OCI-LY1 (cell line): Measurements from ENCODE around the gene KCNMA1.

ENCODE experiments used
- H2AFZ ChIP-seq: fragments of 200-600 bp; sonication (generic), shearing (Covaris generic); 2 replicates; pipeline ENCODE4 v1.6.0; 2014; ENCODE audit warnings: antibody characterized with exemption, mild to moderate bottlenecking, low read length
- H3F3A ChIP-seq: fragments of 200-600 bp; sonication (generic), shearing (Covaris generic); 2 replicates; pipeline ENCODE4 v1.6.0; 2014; ENCODE audit warnings: mild to moderate bottlenecking, antibody characterized with exemption, low read length, moderate library complexity; ENCODE audit not compliant: insufficient read depth
- H3K27ac ChIP-seq: fragments of 200-600 bp; sonication (generic); 2 replicates; pipeline ENCODE4 v1.5.1; 2014; ENCODE audit warnings: low read length, mixed run types, mild to moderate bottlenecking, low read depth; ENCODE audit not compliant: poor library complexity, severe bottlenecking
- H3K27me3 ChIP-seq: fragments of 200-600 bp; sonication (generic); 2 replicates; pipeline ENCODE4 v1.6.0; 2014; ENCODE audit warnings: antibody characterized with exemption, mild to moderate bottlenecking, low read length, moderate library complexity; ENCODE audit not compliant: insufficient read depth
- H3K36me3 ChIP-seq: fragments of 200-600 bp; sonication (generic); 2 replicates; pipeline ENCODE4 v1.6.1; 2014; ENCODE audit warnings: mild to moderate bottlenecking, antibody characterized with exemption, low read length, moderate library complexity, mixed read lengths; ENCODE audit not compliant: insufficient read depth
- H3K4me1 ChIP-seq: fragments of 200-600 bp; sonication (generic); 2 replicates; pipeline ENCODE4 v1.5.1; 2014; ENCODE audit warnings: mild to moderate bottlenecking, low read length, moderate library complexity; ENCODE audit not compliant: insufficient read depth, severe bottlenecking
- H3K4me2 ChIP-seq: fragments of 200-600 bp; sonication (generic), shearing (Covaris generic); 2 replicates; pipeline ENCODE4 v1.6.1; 2014; ENCODE audit warnings: low read length
- H3K4me3 ChIP-seq: fragments of 200-600 bp; sonication (generic); 2 replicates; pipeline ENCODE4 v1.5.1; 2014; ENCODE audit warnings: low read length, low read depth, mild to moderate bottlenecking, mixed read lengths; ENCODE audit not compliant: poor library complexity, severe bottlenecking
- H3K79me2 ChIP-seq: fragments of 200-600 bp; shearing (Covaris generic); 2 replicates; pipeline ENCODE4 v1.6.1; 2016; ENCODE audit warnings: mixed run types, low read length, mixed read lengths; ENCODE audit not compliant: insufficient read depth
- H3K9ac ChIP-seq: fragments of 200-600 bp; sonication (generic), shearing (Covaris generic); 2 replicates; pipeline ENCODE4 v1.6.1; 2014; ENCODE audit warnings: mild to moderate bottlenecking, low read length, mixed read lengths
- H3K9me2 ChIP-seq: fragments of 200-600 bp; sonication (generic), shearing (Covaris generic); 2 replicates; pipeline ENCODE4 v1.6.1; 2014; ENCODE audit warnings: low read depth, mild to moderate bottlenecking, low read length, mixed read lengths
- H3K9me3 ChIP-seq: fragments of 200-600 bp; shearing (Covaris generic); 2 replicates; pipeline ENCODE4 v1.6.1; 2014; ENCODE audit warnings: low read length, mixed read lengths
- H4K20me1 ChIP-seq: fragments of 200-600 bp; sonication (generic), shearing (Covaris generic); 2 replicates; pipeline ENCODE4 v1.6.0; 2016; ENCODE audit warnings: mild to moderate bottlenecking, low read length; ENCODE audit not compliant: insufficient read depth
- EZH2 ChIP-seq: fragments of 200-600 bp; sonication (generic), shearing (Covaris generic); IDR thresholded peaks from 2 replicates; pipeline ENCODE4 v1.8.0; 2017; ENCODE audit warnings: borderline replicate concordance, mixed run types, mild to moderate bottlenecking, antibody characterized with exemption, low read length, moderate library complexity, mixed read lengths
- TF ChIP-seq, protein P1 (sequence below): fragments of 200-600 bp; sonication (generic), shearing (Covaris generic); IDR thresholded peaks from 2 replicates; pipeline ENCODE4 v1.5.1; 2017; ENCODE audit warnings: mild to moderate bottlenecking, antibody characterized with exemption, low read length, moderate library complexity, mixed read lengths

Gene KCNMA1

DNA sequence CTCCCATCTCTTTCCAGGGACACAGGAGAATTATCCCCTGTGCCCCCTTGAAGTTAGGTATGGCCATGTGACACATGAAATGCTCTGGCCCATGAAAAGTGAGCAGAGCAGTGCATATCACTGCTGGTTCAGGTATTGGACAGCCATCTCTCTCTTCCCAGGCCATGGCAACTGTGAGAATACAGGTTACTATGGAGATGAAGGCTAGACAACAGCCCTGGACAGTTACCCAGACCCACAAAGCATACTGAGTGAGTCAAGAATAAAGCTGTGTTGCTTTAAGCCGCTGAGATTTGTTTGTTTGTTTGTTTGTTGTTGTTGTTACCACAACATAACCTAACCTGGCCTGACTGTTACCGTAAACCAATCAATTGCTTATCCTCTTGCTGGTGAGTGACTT is 722.3 kb downstream of the KCNMA1 start:
- Histone ChIP-seq H3K79me2 (no peaks in the 10 kb centered on the region), H3K9ac (no peak overlapping the region), H2AFZ (no peak overlapping the region), H3K4me2 (no peak overlapping the region), H3K4me3 (no peak overlapping the region), H3K36me3 (no peaks in the 10 kb centered on the region), H3K27ac (no peak overlapping the region), H4K20me1 (no peaks in the 10 kb centered on the region), H3K4me1 (no peaks in the 10 kb centered on the region), H3F3A (no peaks in the 10 kb centered on the region), H3K9me2 (no peaks in the 10 kb centered on the region), H3K27me3 (no peaks in the 10 kb centered on the region), H3K9me3 (no peaks in the 10 kb centered on the region)
- TF ChIP-seq EZH2, result no peak

DNA sequence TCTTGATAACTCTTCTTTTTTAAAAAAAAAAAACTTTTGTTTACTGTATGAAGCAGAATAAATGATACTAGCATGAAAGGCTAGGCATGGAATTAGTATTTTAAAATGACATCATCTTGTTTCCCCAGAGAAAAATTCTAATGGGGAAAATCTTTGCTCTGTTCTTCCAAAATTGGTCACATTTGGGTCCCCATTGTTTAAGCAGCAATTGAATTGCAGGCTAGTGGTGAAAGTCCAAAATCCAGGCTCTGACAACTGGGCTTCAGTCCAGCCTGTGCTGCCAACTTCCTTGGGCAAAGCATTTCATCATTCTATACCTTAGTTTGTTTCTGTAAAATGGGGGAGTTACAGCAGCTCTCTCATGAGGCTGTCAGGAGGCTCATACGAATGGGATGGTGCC is 726.4 kb downstream of the KCNMA1 start:
- Histone ChIP-seq H3K9me2 (no peaks in the 10 kb centered on the region), H3K9ac (no peak overlapping the region), H3K4me1 (no peaks in the 10 kb centered on the region), H3K9me3 (no peaks in the 10 kb centered on the region), H3K27ac (no peak overlapping the region), H3F3A (no peaks in the 10 kb centered on the region), H3K4me2 (no peak overlapping the region), H2AFZ (no peak overlapping the region), H3K36me3 (no peaks in the 10 kb centered on the region), H4K20me1 (no peaks in the 10 kb centered on the region), H3K79me2 (no peaks in the 10 kb centered on the region), H3K4me3 (no peak overlapping the region), H3K27me3 (no peaks in the 10 kb centered on the region)
- TF ChIP-seq, protein P1, sequence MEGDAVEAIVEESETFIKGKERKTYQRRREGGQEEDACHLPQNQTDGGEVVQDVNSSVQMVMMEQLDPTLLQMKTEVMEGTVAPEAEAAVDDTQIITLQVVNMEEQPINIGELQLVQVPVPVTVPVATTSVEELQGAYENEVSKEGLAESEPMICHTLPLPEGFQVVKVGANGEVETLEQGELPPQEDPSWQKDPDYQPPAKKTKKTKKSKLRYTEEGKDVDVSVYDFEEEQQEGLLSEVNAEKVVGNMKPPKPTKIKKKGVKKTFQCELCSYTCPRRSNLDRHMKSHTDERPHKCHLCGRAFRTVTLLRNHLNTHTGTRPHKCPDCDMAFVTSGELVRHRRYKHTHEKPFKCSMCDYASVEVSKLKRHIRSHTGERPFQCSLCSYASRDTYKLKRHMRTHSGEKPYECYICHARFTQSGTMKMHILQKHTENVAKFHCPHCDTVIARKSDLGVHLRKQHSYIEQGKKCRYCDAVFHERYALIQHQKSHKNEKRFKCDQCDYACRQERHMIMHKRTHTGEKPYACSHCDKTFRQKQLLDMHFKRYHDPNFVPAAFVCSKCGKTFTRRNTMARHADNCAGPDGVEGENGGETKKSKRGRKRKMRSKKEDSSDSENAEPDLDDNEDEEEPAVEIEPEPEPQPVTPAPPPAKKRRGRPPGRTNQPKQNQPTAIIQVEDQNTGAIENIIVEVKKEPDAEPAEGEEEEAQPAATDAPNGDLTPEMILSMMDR, result no peak
- no peak for TF ChIP-seq EZH2

DNA sequence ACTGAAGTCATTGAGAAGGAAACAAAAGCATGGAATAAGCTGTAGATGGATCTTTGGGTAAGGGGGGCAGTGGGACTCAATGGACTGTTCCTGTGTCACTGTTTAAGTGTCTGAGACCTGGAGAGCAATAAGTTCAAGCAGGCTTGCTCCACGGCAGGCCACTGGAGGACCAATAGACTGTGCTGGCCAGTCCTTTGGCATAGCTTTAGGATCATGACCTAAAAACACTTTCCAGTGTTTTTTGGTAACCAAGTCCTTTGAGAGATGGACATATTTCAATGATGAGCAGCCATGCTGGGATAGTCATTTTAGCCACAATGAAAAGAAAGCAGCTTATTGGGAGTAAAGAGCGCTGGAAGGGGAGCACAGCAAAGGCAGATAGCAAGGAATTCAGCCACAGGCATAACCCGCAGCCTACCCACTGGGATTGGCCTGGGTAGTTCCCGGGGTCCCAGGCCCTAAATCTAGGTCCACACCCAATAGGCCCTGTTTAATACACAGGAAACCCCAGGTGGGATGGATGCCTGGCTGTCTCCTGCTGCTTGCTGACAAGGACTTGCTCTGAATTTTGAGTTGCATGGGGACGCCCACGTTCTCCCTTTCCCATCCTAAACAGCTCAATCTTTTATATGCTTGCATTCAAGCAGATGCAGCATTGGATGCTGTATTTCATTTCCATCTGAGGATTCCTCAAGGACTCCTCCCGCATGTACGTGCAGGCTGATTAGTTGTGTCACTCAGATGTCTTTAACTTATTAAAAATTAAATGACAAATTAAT is 727.2 kb downstream of the KCNMA1 start:
- H3K9me2 ChIP-seq, result no peaks in the 10 kb centered on the region
- TF ChIP-seq EZH2, result no peak
- TF ChIP-seq, protein P1, result no peak
- H3K4me1 ChIP-seq, result no peaks in the 10 kb centered on the region
- no peaks in the 10 kb centered on the region for H4K20me1 ChIP-seq
- no peaks in the 10 kb centered on the region for H3K27me3 ChIP-seq
- no peaks in the 10 kb centered on the region for H3K36me3 ChIP-seq
- no peak overlapping the region for H3K9ac ChIP-seq
- H2AFZ ChIP-seq, result no peak overlapping the region
- no peaks in the 10 kb centered on the region for H3F3A ChIP-seq
- no peaks in the 10 kb centered on the region for H3K9me3 ChIP-seq
- no peak overlapping the region for H3K4me2 ChIP-seq
- H3K27ac ChIP-seq, result no peak overlapping the region
- no peak overlapping the region for H3K4me3 ChIP-seq
- no peaks in the 10 kb centered on the region for H3K79me2 ChIP-seq

DNA sequence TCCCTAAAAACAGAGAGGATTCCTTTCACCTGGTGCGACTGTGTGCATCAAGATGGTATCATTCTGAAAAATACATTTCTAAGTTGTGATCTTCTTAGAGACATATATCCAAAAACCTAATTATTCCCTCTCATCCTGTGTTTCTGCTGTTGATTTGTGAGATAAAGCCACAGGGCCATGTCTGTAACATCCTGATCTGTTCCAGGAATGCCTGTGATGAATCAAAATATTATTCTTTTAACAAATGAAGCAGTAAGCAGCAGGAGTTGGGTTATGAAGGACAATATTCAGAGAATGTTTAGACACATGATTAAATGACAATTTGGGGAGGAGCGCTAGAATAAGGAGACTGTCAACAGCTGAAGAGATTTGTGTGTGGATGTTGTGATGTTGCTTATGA is 731.4 kb downstream of the KCNMA1 start:
- Histone ChIP-seq H4K20me1 (no peaks in the 10 kb centered on the region), H3K27ac (no peak overlapping the region), H3K36me3 (no peaks in the 10 kb centered on the region), H3K9me3 (no peaks in the 10 kb centered on the region), H3F3A (no peaks in the 10 kb centered on the region), H3K4me1 (no peaks in the 10 kb centered on the region), H3K4me3 (no peak overlapping the region), H3K9me2 (no peaks in the 10 kb centered on the region), H3K4me2 (no peak overlapping the region), H3K9ac (no peak overlapping the region), H2AFZ (no peak overlapping the region), H3K27me3 (no peaks in the 10 kb centered on the region), H3K79me2 (no peaks in the 10 kb centered on the region)
- no peak for TF ChIP-seq EZH2
